Right lung (tissue), 5 donors: Measurements from ENCODE around the gene SCN10A. TPM values are rescaled to one million over a fixed set of nuclear protein-coding genes. Genes with fewer than 3 reads are reported as not detected.

Experiments used
- DNase-seq, 2 donors: peaks; one replicate each; pipeline ENCODE4 v3.0.0-alpha.2; 2013
- polyA plus RNA-seq, 5 donors: library from polyadenylated mRNA; unstranded; fragments of 120-200 nt; gene quantifications; one replicate each; pipeline versions ENCODE4 v1.2.1 to v1.2.3, GENCODE V29; 2013; ENCODE audit warnings: inconsistent platforms in 1 of 5, low replicate concordance in 1 of 5; ENCODE audit not compliant: insufficient read length in 5 of 5, insufficient read depth in 1 of 5

The SCN10A gene
- polyA plus RNA-seq, 5 donors, result not detected

- no peak for DNase-seq
These were observed 95.6 kb downstream of the SCN10A start for GRCh38 chr3:38720465-38720864.

- no peak for DNase-seq
These were observed 98.4 kb downstream of the SCN10A start for GRCh38 chr3:38717355-38718240.

GRCh38 chr3:38713121-38713520, 102.9 kb downstream of the SCN10A start:
- DNase-seq, result no peak

GRCh38 chr3:38711321-38711720, 104.7 kb downstream of the SCN10A start:
- DNase-seq, result no peak

- DNase-seq, result no peak
These were observed 108.3 kb downstream of the SCN10A start for GRCh38 chr3:38707730-38708129.

GRCh38 chr3:38706961-38707360, 109.1 kb downstream of the SCN10A start:
- DNase-seq, result no peak

GRCh38 chr3:38702231-38702630, 113.8 kb downstream of the SCN10A start:
- DNase-seq, result no peak

GRCh38 chr3:38698760-38699159, 117.3 kb downstream of the SCN10A start:
- no peak for DNase-seq

- no peak for DNase-seq
These were observed 118.0 kb downstream of the SCN10A start for GRCh38 chr3:38698061-38698460.

- DNase-seq, result no peak
These were observed 120.0 kb downstream of the SCN10A start for GRCh38 chr3:38696034-38696433.

- no peak for DNase-seq
These were observed 125.8 kb downstream of the SCN10A start for GRCh38 chr3:38690185-38690584.

- no peak for DNase-seq
These were observed 126.2 kb downstream of the SCN10A start for GRCh38 chr3:38689774-38690173.

GRCh38 chr3:38689346-38689745, 126.7 kb downstream of the SCN10A start:
- DNase-seq, result no peak

- DNase-seq, result no peak
These were observed 128.7 kb downstream of the SCN10A start for GRCh38 chr3:38687321-38687720.

- DNase-seq, result no peak
These were observed 131.5 kb downstream of the SCN10A start for GRCh38 chr3:38684546-38684945.

- no peak for DNase-seq
These were observed 146.3 kb downstream of the SCN10A start for GRCh38 chr3:38669668-38670067.

- no peak for DNase-seq
These were observed 153.5 kb downstream of the SCN10A start for GRCh38 chr3:38662544-38662943.

- no peak for DNase-seq
These were observed 157.2 kb downstream of the SCN10A start for GRCh38 chr3:38658841-38659240.

- no peak for DNase-seq
These were observed 158.6 kb downstream of the SCN10A start for GRCh38 chr3:38657369-38657768.

GRCh38 chr3:38655708-38656300, 160.2 kb downstream of the SCN10A start:
- peak in 1 of 2 donors; percentile 27 for DNase-seq

- no peak for DNase-seq
These were observed 162.1 kb downstream of the SCN10A start for GRCh38 chr3:38653685-38654537.

- DNase-seq, result no peak
These were observed 163.1 kb downstream of the SCN10A start for GRCh38 chr3:38652934-38653333.
